ENCODE data around the gene EYS.

The EYS gene

DNA sequence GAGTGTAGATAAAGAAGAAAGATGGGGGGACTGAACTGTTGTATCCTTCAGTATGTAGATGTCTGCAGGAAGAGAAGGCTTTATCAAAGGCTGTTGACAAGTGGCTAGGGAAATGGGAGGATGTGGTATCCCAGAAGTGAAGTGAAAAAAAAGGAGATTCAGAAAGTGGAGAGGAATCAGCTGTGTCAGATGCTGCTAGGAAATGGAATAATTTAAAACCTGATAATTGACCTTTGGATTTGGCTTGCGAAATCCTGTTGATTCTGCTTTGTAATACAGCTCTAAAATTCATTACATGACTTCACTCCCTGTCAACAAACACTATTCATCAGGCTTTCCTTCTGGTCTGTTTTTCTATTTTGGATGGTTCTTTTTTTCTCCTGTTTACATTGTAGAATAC lies 2029.7 kb downstream of the EYS start:
- no peak for DNase-seq

DNA sequence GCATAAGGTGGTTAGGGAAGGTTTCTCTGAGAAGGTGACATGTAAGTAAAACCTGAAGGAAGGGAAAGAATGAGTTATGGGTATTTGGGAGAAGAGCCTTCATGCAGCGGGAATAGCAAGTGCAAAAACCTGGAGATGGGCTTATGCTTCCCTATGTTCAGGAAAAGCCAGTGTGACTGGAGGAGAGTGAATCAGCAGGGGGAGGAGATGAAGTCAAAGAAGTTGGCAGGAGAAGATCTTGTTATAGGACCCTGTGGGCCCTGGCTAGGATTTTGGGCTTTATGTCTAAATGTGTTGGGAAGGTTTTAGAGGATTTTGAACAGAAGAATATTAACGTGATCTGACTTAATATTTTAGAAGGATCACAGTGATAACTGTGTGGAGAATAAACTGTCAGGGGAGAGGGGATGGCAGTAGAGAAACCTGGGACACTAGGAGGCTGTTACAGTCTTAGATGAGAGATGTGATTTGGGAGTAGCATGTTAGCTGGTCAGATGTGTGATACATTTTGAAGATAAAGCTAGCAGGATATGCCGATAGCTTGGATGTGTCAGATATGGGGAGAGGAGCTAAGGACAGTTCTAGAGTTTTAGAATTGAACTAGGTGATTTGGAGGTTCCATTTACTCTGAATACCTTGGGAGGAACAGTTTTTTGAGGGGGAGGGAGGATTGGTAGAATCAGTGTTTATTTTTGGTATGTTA lies 2030.5 kb downstream of the EYS start:
- no peak for DNase-seq

DNA sequence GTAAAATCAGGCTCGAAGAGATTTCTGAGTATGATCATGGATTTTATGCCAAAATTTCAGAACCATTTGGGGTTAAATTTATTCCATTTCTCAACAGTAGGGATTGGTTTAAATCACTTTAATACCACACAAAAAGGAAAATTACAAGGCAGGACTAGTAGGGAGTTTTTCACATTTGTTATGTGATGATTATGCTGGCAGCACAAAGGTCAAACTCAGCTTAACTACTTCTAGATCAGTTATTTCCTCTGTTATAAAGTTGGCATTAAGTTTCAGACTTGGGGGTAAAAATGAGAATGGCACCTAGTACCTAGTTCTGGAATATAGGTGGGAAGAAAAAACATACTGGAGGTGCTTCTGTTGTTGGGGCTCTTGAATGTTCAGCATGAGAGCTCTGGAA lies 2031.9 kb downstream of the EYS start:
- no peak for DNase-seq

DNA sequence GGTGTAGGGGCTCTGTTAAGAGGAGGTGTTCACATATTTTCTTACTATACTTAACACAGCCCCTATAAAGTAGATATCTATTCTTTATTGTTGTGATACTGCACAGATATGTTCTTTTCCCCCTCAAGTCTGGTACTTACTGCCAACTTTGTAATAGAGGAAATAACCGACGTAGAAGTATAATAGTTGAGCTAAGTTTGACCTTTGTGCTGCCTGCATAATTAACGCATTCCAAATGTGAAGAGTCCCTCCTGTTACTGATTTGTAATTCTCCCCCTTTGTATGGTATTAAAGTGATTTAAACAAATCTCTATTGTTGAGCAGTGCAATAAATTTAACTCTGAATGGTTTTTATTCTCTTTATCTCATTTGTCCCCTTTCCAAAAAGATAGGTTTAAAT lies 2032.4 kb downstream of the EYS start:
- DNase-seq = no peak

DNA sequence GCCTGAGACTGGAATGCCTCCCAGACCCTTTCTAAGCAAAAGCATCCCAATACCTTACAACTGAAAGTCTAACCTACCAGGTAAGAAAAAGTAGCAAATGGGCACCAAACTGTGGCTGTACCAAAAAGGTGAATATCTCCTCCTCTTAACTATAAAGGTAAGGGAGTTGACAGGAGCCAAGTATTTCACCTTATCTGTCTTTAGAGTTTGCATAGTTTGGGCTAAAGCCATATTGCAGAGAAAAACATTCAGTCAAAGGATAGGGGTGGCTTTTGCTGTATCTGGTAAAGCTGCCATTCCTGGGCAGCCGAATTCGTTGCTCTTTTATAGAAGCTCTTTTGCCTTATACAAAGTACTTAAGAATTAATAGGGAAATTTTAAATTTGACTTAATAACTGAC lies 2033.3 kb downstream of the EYS start:
- DNase-seq = no peak

DNA sequence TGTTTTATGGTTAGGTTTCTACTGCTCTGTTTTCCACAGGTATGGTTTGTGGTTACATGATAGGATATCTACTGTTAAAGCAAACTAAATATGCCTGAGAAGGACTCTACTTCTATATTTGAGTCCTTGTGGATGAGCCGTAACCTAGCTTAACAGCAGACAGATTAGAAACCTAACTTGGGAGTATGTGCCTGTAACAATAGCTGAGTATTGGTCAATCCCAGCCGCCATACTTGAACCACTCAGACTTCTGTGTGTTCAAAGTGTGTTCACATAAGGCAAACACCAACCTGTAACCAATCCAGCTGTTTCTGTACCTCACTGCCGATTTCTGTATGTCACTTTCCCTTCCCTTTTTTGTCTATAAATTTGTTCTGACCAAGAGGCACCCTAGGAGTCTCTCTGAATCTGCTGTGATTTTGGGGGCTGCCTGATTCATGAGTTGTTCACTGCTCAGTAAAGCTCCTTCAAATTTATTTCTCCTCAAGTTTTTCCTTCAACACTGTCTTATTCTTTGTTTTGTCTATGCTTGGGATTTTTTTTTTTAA lies 2034.4 kb downstream of the EYS start:
- no peak for DNase-seq

DNA sequence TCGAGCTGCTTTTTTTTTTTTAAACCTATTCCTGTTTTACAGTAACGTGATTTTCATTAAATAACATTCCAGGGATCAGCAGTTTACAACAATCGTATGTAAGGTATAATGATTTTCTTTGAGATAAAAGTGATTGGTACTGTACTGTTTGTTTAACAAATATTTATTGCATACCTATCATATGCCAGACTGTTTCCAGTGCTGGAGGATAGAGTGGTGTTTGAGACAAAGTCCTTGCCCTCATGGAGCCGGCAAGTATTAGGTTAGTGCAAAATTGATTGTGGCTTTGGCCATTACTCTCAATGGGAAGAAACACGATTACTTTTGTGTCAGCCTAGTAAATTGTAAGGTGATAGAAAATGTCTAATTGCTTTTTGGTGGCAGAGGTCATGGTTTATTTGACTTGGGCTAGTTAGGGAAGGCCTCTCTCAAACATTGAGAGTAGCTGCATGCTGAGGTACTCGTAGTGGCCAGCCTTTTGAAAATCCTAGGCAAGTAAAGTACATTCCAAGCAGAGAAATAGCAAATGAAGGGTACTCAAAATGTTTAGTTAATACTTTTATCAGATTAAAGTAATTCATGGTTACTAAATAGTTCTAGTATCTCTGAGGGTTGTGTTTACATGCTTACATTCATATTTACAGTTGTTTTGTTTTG lies 2035.8 kb downstream of the EYS start:
- no peak for DNase-seq

Data from CD4-positive, alpha-beta T cell treated with Interleukin-12 subunit alpha and Interleukin-12 subunit beta, for 1 hour (primary cell).